Omental fat pad (tissue), 4 donors: ENCODE results near the gene KCNA10. TPM values are rescaled to one million over a fixed set of nuclear protein-coding genes. Genes with fewer than 3 reads are reported as not detected.

ENCODE experiments used
- ATAC-seq: fragments of 150-250 bp; one replicate; pipeline ENCODE4 v1.9.1; 2016; ENCODE audit warnings: mild to moderate bottlenecking, moderate library complexity; ENCODE audit not compliant: low FRiP score
- DNase-seq: peaks from one replicate; pipeline ENCODE4 v3.0.0-alpha.2; 2019; ENCODE audit warnings: low spot score
- total RNA-seq, 4 donors: library from RNA; depleted of rRNA; stranded (reverse); fragments of >200 nt; gene quantifications; one replicate each; pipeline ENCODE4 v1.1.0, GENCODE V29; 2016
- TF ChIP-seq, protein P1 (sequence below), 3 donors: fragments of 450-650 bp; IDR thresholded peaks; one replicate each; pipeline ENCODE4 v1.5.1; 2016 to 2017; ENCODE audit warnings: antibody characterized with exemption in 3 of 3, mild to moderate bottlenecking in 3 of 3, moderate library complexity in 2 of 3

Gene KCNA10
- not detected for total RNA-seq

DNA sequence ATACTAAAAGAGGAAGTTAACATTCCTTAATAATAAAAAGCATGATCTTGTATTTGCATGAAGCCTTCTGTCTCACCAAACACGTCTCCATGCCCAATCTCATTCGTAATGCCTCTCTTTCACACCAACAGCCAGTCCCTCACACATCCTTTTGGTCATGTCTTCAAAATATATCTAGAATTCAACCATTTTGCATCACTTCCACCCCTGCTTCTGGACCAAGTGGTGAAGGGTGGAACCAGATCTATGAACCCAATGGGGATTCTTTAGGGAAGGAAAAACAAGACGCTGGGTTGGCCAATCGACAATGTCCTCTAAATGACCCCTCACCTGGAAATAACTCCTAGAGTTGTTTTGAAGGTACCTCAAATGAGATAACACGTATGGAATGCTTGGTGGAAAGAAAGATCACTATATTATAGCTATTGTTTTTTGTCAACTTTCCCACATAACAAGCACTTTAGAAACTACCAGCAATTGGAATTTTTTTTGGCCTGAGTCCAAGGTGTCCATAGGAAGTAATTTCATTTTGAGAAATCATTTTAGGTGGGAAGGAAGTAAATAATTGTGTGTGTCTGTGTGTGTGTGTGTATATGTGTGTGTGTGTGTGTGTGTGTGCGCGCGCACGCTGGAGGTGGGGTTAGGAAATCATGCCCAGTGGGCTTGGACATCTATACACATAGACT lies at the start of gene KCNA10:
TSS of gene KCNA10 (minus strand) at position 51 of the 686 bp plus-strand sequence. CDS start 388 bp downstream, outside the sequence.
- TF ChIP-seq, protein P1, sequence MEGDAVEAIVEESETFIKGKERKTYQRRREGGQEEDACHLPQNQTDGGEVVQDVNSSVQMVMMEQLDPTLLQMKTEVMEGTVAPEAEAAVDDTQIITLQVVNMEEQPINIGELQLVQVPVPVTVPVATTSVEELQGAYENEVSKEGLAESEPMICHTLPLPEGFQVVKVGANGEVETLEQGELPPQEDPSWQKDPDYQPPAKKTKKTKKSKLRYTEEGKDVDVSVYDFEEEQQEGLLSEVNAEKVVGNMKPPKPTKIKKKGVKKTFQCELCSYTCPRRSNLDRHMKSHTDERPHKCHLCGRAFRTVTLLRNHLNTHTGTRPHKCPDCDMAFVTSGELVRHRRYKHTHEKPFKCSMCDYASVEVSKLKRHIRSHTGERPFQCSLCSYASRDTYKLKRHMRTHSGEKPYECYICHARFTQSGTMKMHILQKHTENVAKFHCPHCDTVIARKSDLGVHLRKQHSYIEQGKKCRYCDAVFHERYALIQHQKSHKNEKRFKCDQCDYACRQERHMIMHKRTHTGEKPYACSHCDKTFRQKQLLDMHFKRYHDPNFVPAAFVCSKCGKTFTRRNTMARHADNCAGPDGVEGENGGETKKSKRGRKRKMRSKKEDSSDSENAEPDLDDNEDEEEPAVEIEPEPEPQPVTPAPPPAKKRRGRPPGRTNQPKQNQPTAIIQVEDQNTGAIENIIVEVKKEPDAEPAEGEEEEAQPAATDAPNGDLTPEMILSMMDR (IDR thresholded peaks at IDR 0.05), result no peak
- no peak for DNase-seq
- ATAC-seq, result no peak

DNA sequence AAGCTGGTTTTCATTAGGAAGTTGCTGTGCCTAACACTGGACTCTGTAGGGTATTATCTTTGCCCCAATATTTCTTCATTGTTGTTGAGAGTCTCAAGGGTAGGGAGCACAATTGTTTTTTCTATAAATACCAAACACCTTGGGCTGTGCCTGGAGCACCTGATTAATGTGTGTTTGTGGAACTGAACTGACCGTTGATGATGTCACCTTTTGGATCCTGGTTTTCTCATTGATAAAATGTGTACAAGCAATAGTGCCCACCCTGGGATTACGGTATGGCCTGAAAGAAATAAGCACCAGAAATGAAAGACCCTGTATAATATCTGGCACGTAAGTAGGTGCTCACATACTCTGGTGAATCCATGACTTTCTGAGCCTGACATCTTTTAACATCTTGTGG lies 47.9 kb upstream of the KCNA10 start:
- DNase-seq (no peak), ATAC-seq (no peak)
- TF ChIP-seq, protein P1 (IDR thresholded peaks at IDR 0.05), result no peak

DNA sequence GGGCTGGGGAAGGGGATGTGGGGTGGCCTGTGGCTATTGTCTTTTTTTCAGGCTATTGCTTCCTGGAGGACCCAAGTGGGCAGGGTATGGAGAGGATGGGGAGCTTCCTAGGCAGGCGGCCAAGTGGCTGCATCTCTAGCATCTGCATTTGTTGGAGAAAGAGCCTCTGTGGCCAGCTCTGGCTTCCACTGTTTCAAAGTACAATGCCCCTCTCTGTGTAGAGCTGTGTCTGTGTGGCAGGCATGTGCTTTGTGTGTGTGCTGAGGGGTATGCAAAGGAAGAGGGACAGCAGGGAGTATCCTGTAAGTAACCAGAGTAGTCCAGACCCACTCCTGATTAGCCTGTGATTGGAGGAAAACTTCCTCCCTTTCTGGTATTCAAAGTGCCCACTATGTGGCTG lies 46.6 kb upstream of the KCNA10 start:
- TF ChIP-seq, protein P1 (IDR thresholded peaks at IDR 0.05), result no peak
- no peak for ATAC-seq
- no peak for DNase-seq

DNA sequence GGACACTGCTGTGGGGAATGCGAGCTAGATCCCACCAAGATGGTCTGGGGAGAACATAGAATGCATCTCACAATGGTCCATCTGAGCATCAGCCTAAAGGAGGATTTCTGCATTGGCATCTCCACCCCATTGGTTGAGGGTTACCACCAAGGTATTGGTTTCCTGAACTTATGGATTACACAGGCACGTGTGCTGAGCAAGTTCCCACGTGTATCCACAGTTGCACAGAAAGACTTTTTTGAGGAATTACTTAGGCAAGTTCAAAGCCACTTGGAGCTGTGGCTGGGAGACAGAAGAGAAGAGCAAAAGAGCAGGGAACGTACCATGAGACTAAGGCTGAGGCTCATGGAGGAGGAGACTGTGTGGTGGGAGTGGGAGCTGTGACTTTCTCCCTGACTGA lies 44.1 kb upstream of the KCNA10 start:
- DNase-seq, result no peak
- TF ChIP-seq, protein P1 (IDR thresholded peaks at IDR 0.05), result no peak
- no peak for ATAC-seq

DNA sequence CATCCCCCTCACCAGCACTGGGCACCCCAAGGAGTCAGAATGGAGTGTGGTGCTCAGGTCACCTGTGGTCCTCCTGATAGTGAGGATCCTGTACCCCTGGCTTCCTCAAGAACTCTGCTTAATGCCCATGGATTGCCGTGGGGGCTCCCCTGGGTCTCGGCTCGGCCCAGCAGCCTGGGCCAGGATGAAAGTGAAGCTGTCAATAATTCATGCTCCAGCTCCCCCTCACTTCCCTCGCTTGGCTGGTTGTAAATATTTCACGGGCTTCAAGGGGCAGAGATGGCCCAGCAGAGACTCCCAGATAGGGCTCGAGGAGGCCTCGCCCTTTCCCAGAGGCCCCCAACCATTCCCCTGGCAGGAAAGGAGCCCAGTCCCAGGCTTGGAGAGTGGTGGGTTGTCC lies 42.6 kb upstream of the KCNA10 start:
- DNase-seq, result no peak
- TF ChIP-seq, protein P1 (IDR thresholded peaks at IDR 0.05), result no peak
- ATAC-seq, result no peak

DNA sequence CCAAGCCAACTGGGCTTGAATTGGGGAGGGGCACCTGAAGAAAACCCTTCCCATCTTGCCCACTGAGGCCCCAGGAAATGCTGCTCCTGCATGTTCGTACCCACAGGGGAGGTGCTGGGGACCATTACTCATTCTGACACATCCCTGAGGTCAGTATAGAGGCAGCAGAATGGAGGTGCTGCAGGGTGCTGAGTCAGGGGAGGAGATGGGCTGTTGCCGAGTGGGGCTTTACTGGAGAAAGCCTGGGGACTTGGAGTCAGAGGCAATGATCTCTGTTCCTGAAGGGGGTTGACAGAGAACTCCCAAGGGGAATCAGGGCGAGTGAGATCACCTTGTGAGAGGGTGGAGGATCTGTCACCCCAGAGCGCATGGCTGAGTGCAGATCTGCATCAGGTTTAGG lies 40.2 kb upstream of the KCNA10 start:
- ATAC-seq (no peak), DNase-seq (no peak)
- TF ChIP-seq, protein P1 (IDR thresholded peaks at IDR 0.05), result no peak

DNA sequence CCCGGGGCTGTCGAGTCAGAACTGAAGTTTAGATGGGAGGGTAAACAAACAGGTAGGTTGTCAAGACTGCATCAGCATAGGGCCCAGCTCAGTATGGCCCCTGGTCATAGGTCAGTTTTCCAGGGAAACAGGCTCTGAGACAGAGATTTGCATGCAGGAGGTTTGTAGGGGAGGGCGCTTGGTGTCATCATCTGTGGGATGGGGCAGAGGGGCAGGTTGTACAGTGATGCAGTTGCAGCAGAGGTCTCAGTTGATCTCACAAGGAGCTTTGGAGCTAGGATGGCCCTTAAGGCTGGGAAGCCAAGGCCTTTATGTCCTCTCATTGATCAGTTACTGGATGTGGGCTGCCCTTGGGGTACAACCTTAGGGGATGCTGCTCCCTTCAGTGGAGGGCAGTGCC lies 38.5 kb upstream of the KCNA10 start:
- TF ChIP-seq, protein P1 (IDR thresholded peaks at IDR 0.05), result no peak
- ATAC-seq, result no peak
- DNase-seq, result no peak
